ENCODE data around the gene MASP2.
"Not testable (repeated sequence)": the region's sequence is repeated elsewhere in the genome, so short reads cannot be mapped to it uniquely, and the experiment has no call there.

Gene MASP2

GRCh38 chr1:11037740-11038182 is 9.3 kb downstream of the MASP2 start:
- DNase-seq (ENCODE audit: low read depth), result peak; percentile 28

- DNase-seq (ENCODE audit: low read depth), result not testable (repeated sequence)
Measured at GRCh38 chr1:11037019-11037739, 9.9 kb downstream of the MASP2 start.

GRCh38 chr1:11031624-11032262 is 15.3 kb downstream of the MASP2 start:
- DNase-seq (ENCODE audit: low read depth), result no peak

- DNase-seq (ENCODE audit: low read depth), result no peak
Measured at GRCh38 chr1:11030865-11031264, 16.2 kb downstream of the MASP2 start.

- DNase-seq (ENCODE audit: low read depth), result no peak
Measured at GRCh38 chr1:11028018-11028417, 19.0 kb downstream of the MASP2 start.

GRCh38 chr1:11027316-11027715 is 19.7 kb downstream of the MASP2 start:
- DNase-seq (ENCODE audit: low read depth), result no peak

- DNase-seq (ENCODE audit: low read depth), result no peak
Measured at GRCh38 chr1:11026903-11027302, 20.1 kb downstream of the MASP2 start.

GRCh38 chr1:11026052-11026451 is 21.0 kb downstream of the MASP2 start:
- DNase-seq (ENCODE audit: low read depth), result no peak

- DNase-seq (ENCODE audit: low read depth), result no peak
Measured at GRCh38 chr1:11025618-11026017, 21.4 kb downstream of the MASP2 start.

- DNase-seq (ENCODE audit: low read depth), result no peak
Measured at GRCh38 chr1:11024874-11025203, 22.2 kb downstream of the MASP2 start.

- no peak for DNase-seq (ENCODE audit: low read depth)
Measured at GRCh38 chr1:11024154-11024873, 22.7 kb downstream of the MASP2 start.

- DNase-seq (ENCODE audit: low read depth), result no peak
Measured at GRCh38 chr1:11023201-11023600, 23.8 kb downstream of the MASP2 start.

- DNase-seq (ENCODE audit: low read depth), result no peak
Measured at GRCh38 chr1:11019971-11020370, 27.1 kb downstream of the MASP2 start.

GRCh38 chr1:11019358-11019757 is 27.7 kb downstream of the MASP2 start:
- DNase-seq (ENCODE audit: low read depth), result not testable (repeated sequence)

- peak; percentile 5 for DNase-seq (ENCODE audit: low read depth)
Measured at GRCh38 chr1:11013160-11013531, 33.9 kb downstream of the MASP2 start.

GRCh38 chr1:11012260-11013159 is 34.5 kb downstream of the MASP2 start, which contains the start of gene TARDBP:
Gene TARDBP (plus strand): TSS chr1:11012654. CDS start chr1:11013728, 1,074 bp downstream.
- DNase-seq (ENCODE audit: low read depth), result peak; percentile 47

GRCh38 chr1:11000526-11000925 is 46.5 kb downstream of the MASP2 start:
- DNase-seq (ENCODE audit: low read depth), result no peak

- no peak for DNase-seq (ENCODE audit: low read depth)
Measured at GRCh38 chr1:10996100-10996499, 50.9 kb downstream of the MASP2 start.

- no peak for DNase-seq (ENCODE audit: low read depth)
Measured at GRCh38 chr1:10992864-10993263, 54.2 kb downstream of the MASP2 start.

GRCh38 chr1:10992004-10992403 is 55.0 kb downstream of the MASP2 start:
- DNase-seq (ENCODE audit: low read depth), result not testable (repeated sequence)

GRCh38 chr1:10990828-10991227 is 56.2 kb downstream of the MASP2 start:
- no peak for DNase-seq (ENCODE audit: low read depth)

- not testable (repeated sequence) for DNase-seq (ENCODE audit: low read depth)
Measured at GRCh38 chr1:10989920-10990516, 57.0 kb downstream of the MASP2 start.

Measured in GM04503 (cell line).